Activated CD8-positive, alpha-beta T cell treated with anti-CD3 and anti-CD28 coated beads for 36 hours (primary cell): Measurements from ENCODE around the gene BTG1. TPM values are rescaled to one million over a fixed set of nuclear protein-coding genes. Genes with fewer than 3 reads are reported as not detected.

Source experiments
- ATAC-seq: fragments of 200-7000 bp; cut with Tn5 transposase; one replicate; pipeline ENCODE4 v1.10.0; 2021; ENCODE audit warnings: mild to moderate bottlenecking, moderate library complexity
- CTCF ChIA-PET: fragments of 350-600 bp; sonication (Branson Sonifier 250); formaldehyde crosslinking; loops from one replicate; lab custom pipeline; 2021; ENCODE audit warnings: antibody characterized with exemption; lab: Charles Lee
- POLR2A ChIA-PET: fragments of 350-600 bp; sonication (Branson Sonifier 250); formaldehyde crosslinking; loops from one replicate; lab custom pipeline; 2021; ENCODE audit warnings: antibody characterized with exemption; lab: Charles Lee
- DNase-seq: peaks from one replicate; pipeline ENCODE4 v3.0.0-alpha.2; 2020
- H3K27ac Mint-ChIP-seq: one replicate; pipeline ENCODE4 v1.8.0; 2021; ENCODE audit warnings: mild to moderate bottlenecking, mixed read lengths
- H3K27me3 Mint-ChIP-seq: one replicate; pipeline ENCODE4 v1.8.0; 2021; ENCODE audit warnings: mixed read lengths
- H3K36me3 Mint-ChIP-seq: one replicate; pipeline ENCODE4 v1.8.0; 2021; ENCODE audit warnings: low read depth, mixed read lengths
- H3K4me1 Mint-ChIP-seq: one replicate; pipeline ENCODE4 v1.8.0; 2021; ENCODE audit warnings: low read depth, mixed read lengths
- H3K4me3 Mint-ChIP-seq: one replicate; pipeline ENCODE4 v1.8.0; 2021; ENCODE audit warnings: mild to moderate bottlenecking, moderate library complexity, mixed read lengths
- H3K9me3 Mint-ChIP-seq: one replicate; pipeline ENCODE4 v1.8.0; 2021; ENCODE audit warnings: mixed read lengths
- CTCF ChIP-seq: fragments of 200-600 bp; IDR thresholded peaks from one replicate; pipeline ENCODE4 v1.8.0; 2022; ENCODE audit warnings: antibody characterized with exemption, mild to moderate bottlenecking
- intact Hi-C: fragments of 100-400 bp; cut with micrococcal nuclease; formaldehyde crosslinking; loops from one replicate; pipeline ENCODE4 v1.10.0; 2022
- total RNA-seq, 2 experiments: library from RNA; stranded (reverse); gene quantifications; one replicate each; pipeline ENCODE4 v1.2.3, GENCODE V29; 2021

The BTG1 gene
- total RNA-seq, 2 experiments from 2014 or later, result 197 to 200 TPM

GRCh38 chr12:92107094-92107493, 38.6 kb downstream of the BTG1 start:
- CTCF ChIA-PET, result interaction anchor here (0.9 to 1.1 kb wide), 3 partner anchors 56 to 287 kb away, joined by 3 read pairs; no protein-coding TSS in a partner anchor
- H3K27ac Mint-ChIP-seq, result peak overlapping the region; percentile 6
- no peaks in the 10 kb centered on the region for H3K27me3 Mint-ChIP-seq
- POLR2A ChIA-PET, result interaction anchor here (0.7 kb wide), 1 partner anchor 1019 kb away, joined by 3 read pairs; no protein-coding TSS in a partner anchor
- ATAC-seq (no peak), DNase-seq (no peak)
- H3K36me3 Mint-ChIP-seq, result peaks cover 3% of the 10 kb centered on the region
- no peaks in the 10 kb centered on the region for H3K9me3 Mint-ChIP-seq
- no peak overlapping the region for H3K4me3 Mint-ChIP-seq
- intact Hi-C loops, result no loop called here
- peaks cover 67% of the 10 kb centered on the region for H3K4me1 Mint-ChIP-seq
- TF ChIP-seq CTCF, result no peak

- no peaks in the 10 kb centered on the region for H3K27me3 Mint-ChIP-seq
- DNase-seq, result no peak
- peaks cover 3% of the 10 kb centered on the region for H3K9me3 Mint-ChIP-seq
- peak overlapping the region; percentile 61 for H3K4me3 Mint-ChIP-seq
- ChIA-PET CTCF (interaction anchor here (0.8 to 2.1 kb wide), 4 partner anchors 20 to 294 kb away, joined by 3 to 7 read pairs (median 4); no protein-coding TSS in a partner anchor), POLR2A (interaction anchor here (0.7 to 1.7 kb wide), 6 partner anchors 9 to 95 kb away, joined by 3 to 9 read pairs (median 4); partner anchors contain the start of gene BTG1)
- intact Hi-C loops, result no loop called here
- peaks cover 64% of the 10 kb centered on the region for H3K4me1 Mint-ChIP-seq
- H3K27ac Mint-ChIP-seq, result peak overlapping the region; percentile 83
- TF ChIP-seq CTCF, result no peak
- ATAC-seq, result no peak
- peaks cover 3% of the 10 kb centered on the region for H3K36me3 Mint-ChIP-seq
Observed at GRCh38 chr12:92105676-92106075, 40.0 kb downstream of the BTG1 start.

GRCh38 chr12:92105110-92105509, 40.5 kb downstream of the BTG1 start:
- ChIA-PET POLR2A (interaction anchor here (1.0 to 1.7 kb wide), 4 partner anchors 10 to 75 kb away, joined by 3 to 9 read pairs (median 4); partner anchors contain the start of gene BTG1), CTCF (interaction anchor here (0.8 to 2.1 kb wide), 2 partner anchors 38 to 294 kb away, joined by 3 to 7 read pairs; no protein-coding TSS in a partner anchor)
- peaks cover 9% of the 10 kb centered on the region for H3K36me3 Mint-ChIP-seq
- intact Hi-C loops, result no loop called here
- no peak for TF ChIP-seq CTCF
- H3K27me3 Mint-ChIP-seq, result no peaks in the 10 kb centered on the region
- ATAC-seq (no peak), DNase-seq (no peak)
- H3K27ac Mint-ChIP-seq, result peak overlapping the region; percentile 83
- peaks cover 58% of the 10 kb centered on the region for H3K4me1 Mint-ChIP-seq
- peaks cover 8% of the 10 kb centered on the region for H3K9me3 Mint-ChIP-seq
- peak overlapping the region; percentile 61 for H3K4me3 Mint-ChIP-seq

GRCh38 chr12:92102606-92103005, 43.0 kb downstream of the BTG1 start:
- Mint-ChIP-seq H3K27ac (no peak overlapping the region), H3K4me1 (peaks cover 41% of the 10 kb centered on the region), H3K4me3 (no peak overlapping the region), H3K9me3 (peaks cover 14% of the 10 kb centered on the region), H3K36me3 (peaks cover 19% of the 10 kb centered on the region), H3K27me3 (no peaks in the 10 kb centered on the region)
- TF ChIP-seq CTCF, result no peak
- ChIA-PET POLR2A (no interaction called here), CTCF (no interaction called here)
- ATAC-seq (no peak), DNase-seq (no peak)
- intact Hi-C loops, result no loop called here

GRCh38 chr12:92098594-92099380, 46.9 kb downstream of the BTG1 start:
- Mint-ChIP-seq H3K9me3 (peaks cover 14% of the 10 kb centered on the region), H3K36me3 (peaks cover 21% of the 10 kb centered on the region), H3K27me3 (no peaks in the 10 kb centered on the region), H3K27ac (no peak overlapping the region), H3K4me3 (no peak overlapping the region), H3K4me1 (peaks cover 39% of the 10 kb centered on the region)
- ChIA-PET POLR2A (interaction anchor here (1.0 kb wide), 1 partner anchor 10 kb away, joined by 4 read pairs; no protein-coding TSS in a partner anchor), CTCF (interaction anchor here (0.9 to 2.2 kb wide), 2 partner anchors 10 to 16 kb away, joined by 3 to 4 read pairs; no protein-coding TSS in a partner anchor)
- DNase-seq (no peak), ATAC-seq (no peak)
- intact Hi-C loops, result no loop called here
- no peak for TF ChIP-seq CTCF
